ENCODE measurements around the gene USP6NL.

- peak; percentile 80 for TF ChIP-seq CTCF (conservative IDR thresholded peaks at IDR 0.05)
- TF ChIP-seq EZH2 (IDR thresholded peaks at IDR 0.05; ENCODE audit: low read depth), result no peak
These were observed 186.8 kb downstream of the USP6NL start for GRCh38 chr10:11424456-11425295.
